ENCODE data around the gene ZFP30.
"Not testable (repeated sequence)": the region's sequence is repeated elsewhere in the genome, so short reads cannot be mapped to it uniquely, and the experiment has no call there.

ZFP30 gene

GRCh38 chr19:37655301-37655688 is at the start of gene ZFP30:
TSS of gene ZFP30 (minus strand) at chr19:37655465. CDS start at chr19:37647822, 7,643 bp downstream.
- no peak; the same call in 1 of the 2 replicates for TF ChIP-seq POLR2AphosphoS5 (IDR thresholded peaks at IDR 0.05; ENCODE audit: borderline replicate concordance, low read depth, low read length)
- H3K36me3 ChIP-seq (ENCODE audit: insufficient read depth, low read length): peaks cover 3% of the 10 kb centered on the region; the same call in 1 of the 2 replicates
- no peaks in the 10 kb centered on the region; the same call in 1 of the 2 replicates for H3K9me3 ChIP-seq (ENCODE audit: low read depth, low read length)
- H3K4me3 ChIP-seq: peak within 1 kb of the TSS; percentile 82
- H3K27ac ChIP-seq: peak within 1 kb of the TSS; percentile 45; the same call in 1 of the 2 replicates
- peak within 1 kb of the TSS; percentile 84 for H3K9ac ChIP-seq (ENCODE audit: insufficient read length)
- no peak for DNase-seq (ENCODE audit: low read depth, low spot score)

GRCh38 chr19:37699057-37699456 is 43.8 kb upstream of the ZFP30 start:
- no peak overlapping the region for H3K27ac ChIP-seq
- DNase-seq (ENCODE audit: low read depth, low spot score): no peak
- peaks cover 9% of the 10 kb centered on the region; the same call in 1 of the 2 replicates for H3K36me3 ChIP-seq (ENCODE audit: insufficient read depth, low read length)
- no peak overlapping the region for H3K4me3 ChIP-seq
- TF ChIP-seq FOXP2 (optimal IDR thresholded peaks at IDR 0.05; ENCODE audit: control extremely low read depth, extremely low read length, insufficient read depth): no peak
- TF ChIP-seq EZH2 (IDR thresholded peaks at IDR 0.05): no peak
- no peak for TF ChIP-seq POLR2AphosphoS5 (IDR thresholded peaks at IDR 0.05; ENCODE audit: borderline replicate concordance, low read depth, low read length)
- no peak overlapping the region for H3K9ac ChIP-seq (ENCODE audit: insufficient read length)
- H3K9me3 ChIP-seq (ENCODE audit: low read depth, low read length): no peaks in the 10 kb centered on the region; the same call in 1 of the 2 replicates

GRCh38 chr19:37698216-37698615 is 43.0 kb upstream of the ZFP30 start:
- TF ChIP-seq FOXP2 (optimal IDR thresholded peaks at IDR 0.05; ENCODE audit: control extremely low read depth, extremely low read length, insufficient read depth) (no peak), POLR2AphosphoS5 (IDR thresholded peaks at IDR 0.05; ENCODE audit: borderline replicate concordance, low read depth, low read length) (no peak), EZH2 (IDR thresholded peaks at IDR 0.05) (no peak)
- no peak overlapping the region for H3K9ac ChIP-seq (ENCODE audit: insufficient read length)
- H3K27ac ChIP-seq: no peak overlapping the region
- DNase-seq (ENCODE audit: low read depth, low spot score): no peak
- H3K9me3 ChIP-seq (ENCODE audit: low read depth, low read length): no peaks in the 10 kb centered on the region; the same call in 1 of the 2 replicates
- H3K4me3 ChIP-seq: no peak overlapping the region
- H3K36me3 ChIP-seq (ENCODE audit: insufficient read depth, low read length): peaks cover 9% of the 10 kb centered on the region; the same call in 1 of the 2 replicates

- Histone ChIP-seq H3K27ac (no peak overlapping the region), H3K36me3 (ENCODE audit: insufficient read depth, low read length) (peaks cover 9% of the 10 kb centered on the region; the same call in 1 of the 2 replicates), H3K9me3 (ENCODE audit: low read depth, low read length) (no peaks in the 10 kb centered on the region; the same call in 1 of the 2 replicates), H3K9ac (ENCODE audit: insufficient read length) (no peak overlapping the region), H3K4me3 (no peak overlapping the region)
- DNase-seq (ENCODE audit: low read depth, low spot score): no peak
- TF ChIP-seq EZH2 (IDR thresholded peaks at IDR 0.05): no peak
- TF ChIP-seq POLR2AphosphoS5 (IDR thresholded peaks at IDR 0.05; ENCODE audit: borderline replicate concordance, low read depth, low read length): no peak
- no peak for TF ChIP-seq FOXP2 (optimal IDR thresholded peaks at IDR 0.05; ENCODE audit: control extremely low read depth, extremely low read length, insufficient read depth)
Observed at GRCh38 chr19:37695144-37695899, 40.1 kb upstream of the ZFP30 start.

- Histone ChIP-seq H3K4me3 (no peak overlapping the region), H3K27ac (no peak overlapping the region), H3K9ac (ENCODE audit: insufficient read length) (no peak overlapping the region), H3K36me3 (ENCODE audit: insufficient read depth, low read length) (no peaks in the 10 kb centered on the region), H3K9me3 (ENCODE audit: low read depth, low read length) (no peaks in the 10 kb centered on the region)
- TF ChIP-seq FOXP2 (optimal IDR thresholded peaks at IDR 0.05; ENCODE audit: control extremely low read depth, extremely low read length, insufficient read depth): no peak
- TF ChIP-seq POLR2AphosphoS5 (IDR thresholded peaks at IDR 0.05; ENCODE audit: borderline replicate concordance, low read depth, low read length): no peak
- no peak for TF ChIP-seq EZH2 (IDR thresholded peaks at IDR 0.05)
- no peak for DNase-seq (ENCODE audit: low read depth, low spot score)
Observed at GRCh38 chr19:37692956-37693620, 37.8 kb upstream of the ZFP30 start.

GRCh38 chr19:37691881-37692504 is 36.7 kb upstream of the ZFP30 start:
- peak overlapping the region; percentile 70 for H3K4me3 ChIP-seq
- peak overlapping the region; percentile 10 for H3K9ac ChIP-seq (ENCODE audit: insufficient read length)
- no peaks in the 10 kb centered on the region for H3K36me3 ChIP-seq (ENCODE audit: insufficient read depth, low read length)
- no peak for TF ChIP-seq FOXP2 (optimal IDR thresholded peaks at IDR 0.05; ENCODE audit: control extremely low read depth, extremely low read length, insufficient read depth)
- TF ChIP-seq POLR2AphosphoS5 (IDR thresholded peaks at IDR 0.05; ENCODE audit: borderline replicate concordance, low read depth, low read length): 0 out of 2 replicates have a peak, but pooled peaks have one; percentile 18
- no peak for DNase-seq (ENCODE audit: low read depth, low spot score)
- no peaks in the 10 kb centered on the region for H3K9me3 ChIP-seq (ENCODE audit: low read depth, low read length)
- no peak overlapping the region for H3K27ac ChIP-seq

- no peak overlapping the region for H3K9ac ChIP-seq (ENCODE audit: insufficient read length)
- no peaks in the 10 kb centered on the region for H3K9me3 ChIP-seq (ENCODE audit: low read depth, low read length)
- no peak for DNase-seq (ENCODE audit: low read depth, low spot score)
- TF ChIP-seq FOXP2 (optimal IDR thresholded peaks at IDR 0.05; ENCODE audit: control extremely low read depth, extremely low read length, insufficient read depth): no peak
- TF ChIP-seq EZH2 (IDR thresholded peaks at IDR 0.05): no peak
- no peak for TF ChIP-seq POLR2AphosphoS5 (IDR thresholded peaks at IDR 0.05; ENCODE audit: borderline replicate concordance, low read depth, low read length)
- no peak overlapping the region for H3K4me3 ChIP-seq
- no peak overlapping the region for H3K27ac ChIP-seq
- H3K36me3 ChIP-seq (ENCODE audit: insufficient read depth, low read length): no peaks in the 10 kb centered on the region
Observed at GRCh38 chr19:37683520-37683919, 28.3 kb upstream of the ZFP30 start.

- Histone ChIP-seq H3K27ac (no peak overlapping the region), H3K9ac (ENCODE audit: insufficient read length) (no peak overlapping the region), H3K4me3 (no peak overlapping the region), H3K9me3 (ENCODE audit: low read depth, low read length) (peaks cover 20% of the 10 kb centered on the region; the same call in 1 of the 2 replicates), H3K36me3 (ENCODE audit: insufficient read depth, low read length) (no peaks in the 10 kb centered on the region)
- TF ChIP-seq FOXP2 (optimal IDR thresholded peaks at IDR 0.05; ENCODE audit: control extremely low read depth, extremely low read length, insufficient read depth) (no peak), EZH2 (IDR thresholded peaks at IDR 0.05) (no peak), POLR2AphosphoS5 (IDR thresholded peaks at IDR 0.05; ENCODE audit: borderline replicate concordance, low read depth, low read length) (no peak)
- no peak for DNase-seq (ENCODE audit: low read depth, low spot score)
Observed at GRCh38 chr19:37669450-37669914, 14.2 kb upstream of the ZFP30 start.

- H3K27ac ChIP-seq; H3K9me3 ChIP-seq (ENCODE audit: low read depth, low read length); H3K4me3 ChIP-seq; H3K9ac ChIP-seq (ENCODE audit: insufficient read length); H3K36me3 ChIP-seq (ENCODE audit: insufficient read depth, low read length); DNase-seq (ENCODE audit: low read depth, low spot score): not testable (repeated sequence)
Observed at GRCh38 chr19:37657157-37657556, 1.9 kb upstream of the ZFP30 start.
